Body of pancreas (tissue), 4 donors: Measurements from ENCODE around the gene TBC1D10A. TPM values are rescaled to one million over a fixed set of nuclear protein-coding genes. Genes with fewer than 3 reads are reported as not detected.

Source experiments
- ATAC-seq: fragments of 150-250 bp; one replicate; pipeline ENCODE4 v1.9.1; 2016
- DNase-seq, 4 donors: peaks; one replicate each; pipeline ENCODE4 v3.0.0-alpha.2; 2019
- H3K27ac ChIP-seq, 4 donors: fragments of 200-600 bp; sonication (generic); 1 replicate in 3 of 4; 2 replicates in 1 of 4; pipeline versions ENCODE4 v1.5.1 to v1.6.1; 2016 to 2019; ENCODE audit warnings: mild to moderate bottlenecking in 1 of 4, mixed read lengths in 1 of 4, moderate library complexity in 1 of 4
- H3K27me3 ChIP-seq, 2 donors: fragments of 200-600 bp; sonication (generic); one replicate each; pipeline ENCODE4 v1.6.0; 2016; ENCODE audit warnings: mild to moderate bottlenecking in 1 of 2
- H3K36me3 ChIP-seq, 2 donors: fragments of 200-600 bp; sonication (generic); replicated peaks in 1 of 2; 2 replicates each; pipeline ENCODE4 v1.5.1; 2016; ENCODE audit warnings: low read depth in 2 of 2; ENCODE audit not compliant: insufficient read depth in 1 of 2
- H3K4me1 ChIP-seq: fragments of 200-600 bp; sonication (generic); one replicate; pipeline ENCODE4 v1.6.0; 2016
- H3K4me3 ChIP-seq, 2 donors: fragments of 200-600 bp; sonication (generic); 1 replicate in 1 of 2; 2 replicates in 1 of 2; pipeline ENCODE4 v1.5.1; 2016 to 2019
- H3K9me3 ChIP-seq, 3 donors: fragments of 200-600 bp; sonication (generic); 1 replicate in 2 of 3; 2 replicates in 1 of 3; pipeline ENCODE4 v1.5.1; 2016
- CTCF ChIP-seq, 7 experiments: fragments of 450-650 bp in 4 of 7; fragments of 200-600 bp in 3 of 7; sonication (generic) in 3 of 7; IDR thresholded peaks; one replicate each; pipeline ENCODE4 v1.5.1; 2016 to 2019; ENCODE audit warnings: antibody characterized with exemption in 7 of 7
- POLR2A ChIP-seq, 3 donors: fragments of 450-650 bp; IDR thresholded peaks; one replicate each; pipeline ENCODE4 v1.6.1; 2016; ENCODE audit warnings: antibody characterized with exemption in 3 of 3, mild to moderate bottlenecking in 2 of 3
- WGBS, 2 donors: methylation state at CpG; one replicate each; pipeline ENCODE4 v1.1.5; 2017; 5-methylcytosine and 5-hydroxymethylcytosine counted together
- intact Hi-C: fragments of 100-400 bp; cut with DNase I; formaldehyde crosslinking; loops from one replicate; pipeline ENCODE4 v1.15.1; 2023
- total RNA-seq, 2 donors: library from RNA; depleted of rRNA; stranded (reverse); fragments of >200 nt; gene quantifications; one replicate each; pipeline ENCODE4 v1.1.0, GENCODE V29; 2016

TBC1D10A gene
- total RNA-seq, 2 donors from 2014 or later, result 4.3 to 15.0 TPM

GRCh38 chr22:30293026-30293425, 33.7 kb downstream of the TBC1D10A start:
- DNase-seq (no peak), ATAC-seq (no peak)
- WGBS, 2 donors, result 96 to 97% methylated on average over 5 to 7 of the region's 7 CpGs
- H3K4me3 ChIP-seq, result no peak overlapping the region
- H3K4me1 ChIP-seq, result peaks cover 35% of the 10 kb centered on the region
- H3K36me3 ChIP-seq, result peaks cover 0 to 7% of the 10 kb centered on the region in 2 donors
- H3K27me3 ChIP-seq, result no peaks in the 10 kb centered on the region
- TF ChIP-seq CTCF (IDR thresholded peaks at IDR 0.05) (no peak), POLR2A (IDR thresholded peaks at IDR 0.05) (no peak)
- H3K9me3 ChIP-seq, result no peaks in the 10 kb centered on the region
- intact Hi-C loops, result no loop called here
- no peak overlapping the region for H3K27ac ChIP-seq

GRCh38 chr22:30292069-30292970, 34.4 kb downstream of the TBC1D10A start:
- intact Hi-C loops, result no loop called here
- no peak overlapping the region for H3K4me3 ChIP-seq
- peaks cover 38% of the 10 kb centered on the region for H3K4me1 ChIP-seq
- WGBS, 2 donors, result 90 to 92% methylated on average over 12 to 18 of the region's 18 CpGs
- DNase-seq (no peak), ATAC-seq (no peak)
- TF ChIP-seq CTCF (IDR thresholded peaks at IDR 0.05) (no peak), POLR2A (IDR thresholded peaks at IDR 0.05) (no peak)
- H3K9me3 ChIP-seq, result no peaks in the 10 kb centered on the region
- peak overlapping the region; percentile 85 to 90 (median 88) for H3K27ac ChIP-seq
- no peaks in the 10 kb centered on the region for H3K27me3 ChIP-seq
- H3K36me3 ChIP-seq, result peaks cover 0 to 7% of the 10 kb centered on the region in 2 donors

GRCh38 chr22:30291058-30291892, 35.5 kb downstream of the TBC1D10A start:
- WGBS, 2 donors, result 40 to 48% methylated on average over 3 to 13 of the region's 13 CpGs
- peaks cover 0 to 7% of the 10 kb centered on the region in 2 donors for H3K36me3 ChIP-seq
- TF ChIP-seq CTCF (IDR thresholded peaks at IDR 0.05) (no peak), POLR2A (IDR thresholded peaks at IDR 0.05) (peak in 2 of 3 donors; percentile 33 to 40)
- DNase-seq (peak; percentile 86 to 96 (median 92)), ATAC-seq (peak; percentile 51)
- H3K9me3 ChIP-seq, result no peaks in the 10 kb centered on the region
- H3K4me3 ChIP-seq, result no peak overlapping the region
- H3K4me1 ChIP-seq, result peaks cover 38% of the 10 kb centered on the region
- intact Hi-C loops, result no loop called here
- H3K27me3 ChIP-seq, result no peaks in the 10 kb centered on the region
- peak overlapping the region; percentile 85 to 90 (median 88) for H3K27ac ChIP-seq

GRCh38 chr22:30290342-30291057, 36.2 kb downstream of the TBC1D10A start:
- DNase-seq (peak in 1 of 4 donors; percentile 21), ATAC-seq (peak; percentile 2)
- TF ChIP-seq POLR2A (IDR thresholded peaks at IDR 0.05), result no peak
- no peak for TF ChIP-seq CTCF (IDR thresholded peaks at IDR 0.05)
- H3K27me3 ChIP-seq, result no peaks in the 10 kb centered on the region
- H3K4me1 ChIP-seq, result peaks cover 38% of the 10 kb centered on the region
- peaks cover 0 to 6% of the 10 kb centered on the region in 2 donors for H3K36me3 ChIP-seq
- H3K27ac ChIP-seq, result peak overlapping the region; percentile 85 to 90 (median 88)
- no peaks in the 10 kb centered on the region for H3K9me3 ChIP-seq
- WGBS, 2 donors, result 42 to 47% methylated on average over 2 to 3 of the region's 3 CpGs
- H3K4me3 ChIP-seq, result no peak overlapping the region
- intact Hi-C loops, result no loop called here
